ENCODE results near the gene PLCB3. TPM values are rescaled to one million over a fixed set of nuclear protein-coding genes. Genes with fewer than 3 reads are reported as not detected.
A peak's percentile ranks its signal among the peaks of the same experiment; 100 is the strongest.

The PLCB3 gene
- total and polyA plus RNA-seq, 2 of the 13 experiments (the other 11 are each of a cell fraction or from before 2014, with no cell fraction given) = 7.5 to 13.8 TPM

- DNase-seq (ENCODE audit: low spot score) (peak; percentile 93), ATAC-seq (peak; percentile 46), FAIRE-seq (peak; percentile 36)
- in situ Hi-C loops (cut with HindIII; ENCODE audit: extremely low pct_ligation_motif_present, low pct_unique_long_range_greater_than_20kb) = loop anchor here (5.0 kb wide), 1 partner anchor 62 kb away; the partner anchor contains the start of gene CATSPERZ
- whole genome bisulfite sequencing (ENCODE audit: low lambda C conversion rate) = 2% methylated on average over 10 of the region's 58 CpGs
- peak within 1 kb of the TSS; percentile 100 for H3K4me2 ChIP-seq (ENCODE audit: low read depth, low read length)
- no peaks in the 10 kb centered on the region for H4K20me1 ChIP-seq (ENCODE audit: insufficient read depth, low read length)
- H3K9ac ChIP-seq (ENCODE audit: insufficient read depth, low read depth, low read length) = peak within 1 kb of the TSS; percentile 92
- no peak within 1 kb of the TSS for H2AFZ ChIP-seq (ENCODE audit: low read length)
- H3K9me3 ChIP-seq (ENCODE audit: low read length) = no peaks in the 10 kb centered on the region
- BruUV-seq (replicated peaks) = TSS peak; percentile 84
- intact Hi-C loops (cut with micrococcal nuclease; ENCODE audit: unreplicated experiment) = loop anchor here (5.0 kb wide), 1 partner anchor 53 kb away; the partner anchor contains the start of gene STIP1
- CTCF ChIA-PET (ENCODE audit: low intra/inter-chr PET ratio, low total read pairs) = no interaction called here
- H3K4me3 ChIP-seq (replicated peaks in 1 of 3; ENCODE audit: insufficient read depth in 1 of 3, low read depth in 2 of 3, low read length in 3 of 3) = peak within 1 kb of the TSS; percentile 84 to 93 (median 88)
- POLR2A ChIA-PET = interaction anchor here (0.6 to 8.3 kb wide), 20 partner anchors 8 to 91 kb away, joined by 3 to 113 read pairs (median 6); partner anchors contain the start of genes BAD, DNAJC4, ESRRA and MACROD1
- peaks cover 66% of the 10 kb centered on the region for H3K4me1 ChIP-seq (ENCODE audit: insufficient read depth, low read length)
- H3K27me3 ChIP-seq (ENCODE audit: control insufficient read depth in 1 of 2, insufficient read depth in 2 of 2, low read length in 2 of 2) = no peaks in the 10 kb centered on the region; a peak in 1 of 5 replicates
- peak within 1 kb of the TSS; percentile 91 for H3K27ac ChIP-seq (ENCODE audit: extremely low read length, insufficient read depth, low read length)
- H3K79me2 ChIP-seq (ENCODE audit: insufficient read depth, low read length) = peaks cover 18% of the 10 kb centered on the region
- peaks cover 0 to 11% of the 10 kb centered on the region in 2 experiments; a peak in 3 of 5 replicates for H3K36me3 ChIP-seq (replicated peaks in 1 of 2; ENCODE audit: control insufficient read depth in 1 of 2, insufficient read depth in 2 of 2, low read length in 2 of 2)
- 0 out of 2 replicates have a peak, but pooled peaks have one; percentile 3 for TF ChIP-seq ATF3 (CRISPR knock-in tag; IDR thresholded peaks at IDR 0.05)
- TF ChIP-seq NKX3-1 (CRISPR knock-in tag; IDR thresholded peaks at IDR 0.05) = no peak; the same call in 1 of the 2 replicates
- no peak for TF ChIP-seq MTA1 (CRISPR knock-in tag; IDR thresholded peaks at IDR 0.05; ENCODE audit: borderline replicate concordance)
- TF ChIP-seq ZEB1 (IDR thresholded peaks at IDR 0.05; ENCODE audit: insufficient replicate concordance, low read depth) = peak; percentile 55
- no peak for TF ChIP-seq MAFG (CRISPR knock-in tag; IDR thresholded peaks at IDR 0.05)
- peak; percentile 91 for TF ChIP-seq RBFOX2 (IDR thresholded peaks at IDR 0.05; ENCODE audit: low read depth, low read length)
- TF ChIP-seq, protein P1, sequence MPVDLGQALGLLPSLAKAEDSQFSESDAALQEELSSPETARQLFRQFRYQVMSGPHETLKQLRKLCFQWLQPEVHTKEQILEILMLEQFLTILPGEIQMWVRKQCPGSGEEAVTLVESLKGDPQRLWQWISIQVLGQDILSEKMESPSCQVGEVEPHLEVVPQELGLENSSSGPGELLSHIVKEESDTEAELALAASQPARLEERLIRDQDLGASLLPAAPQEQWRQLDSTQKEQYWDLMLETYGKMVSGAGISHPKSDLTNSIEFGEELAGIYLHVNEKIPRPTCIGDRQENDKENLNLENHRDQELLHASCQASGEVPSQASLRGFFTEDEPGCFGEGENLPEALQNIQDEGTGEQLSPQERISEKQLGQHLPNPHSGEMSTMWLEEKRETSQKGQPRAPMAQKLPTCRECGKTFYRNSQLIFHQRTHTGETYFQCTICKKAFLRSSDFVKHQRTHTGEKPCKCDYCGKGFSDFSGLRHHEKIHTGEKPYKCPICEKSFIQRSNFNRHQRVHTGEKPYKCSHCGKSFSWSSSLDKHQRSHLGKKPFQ (CRISPR knock-in tag; IDR thresholded peaks at IDR 0.05; ENCODE audit: insufficient replicate concordance) = peak; percentile 20
- TF ChIP-seq YEATS2 (CRISPR knock-in tag; IDR thresholded peaks at IDR 0.05; ENCODE audit: borderline replicate concordance) = peak; percentile 86; the same call in 1 of the 2 replicates
- no peak for TF ChIP-seq MYNN (CRISPR knock-in tag; IDR thresholded peaks at IDR 0.05; ENCODE audit: low read depth)
- peak; percentile 82 for TF ChIP-seq ZNF451 (CRISPR knock-in tag; IDR thresholded peaks at IDR 0.05)
- no peak for TF ChIP-seq ZNF652 (CRISPR knock-in tag; IDR thresholded peaks at IDR 0.05; ENCODE audit: borderline replicate concordance, low read depth)
- TF ChIP-seq CBX1 (IDR thresholded peaks at IDR 0.05; ENCODE audit: low read depth) = peak; percentile 49
- no peak for TF ChIP-seq XBP1 (CRISPR knock-in tag; IDR thresholded peaks at IDR 0.05)
- 0 out of 2 replicates have a peak, but pooled peaks have one; percentile 60 for TF ChIP-seq NFKB2 (CRISPR knock-in tag; IDR thresholded peaks at IDR 0.05; ENCODE audit: borderline replicate concordance)
- no peak for TF ChIP-seq ZNF550 (CRISPR knock-in tag; IDR thresholded peaks at IDR 0.05; ENCODE audit: borderline replicate concordance)
- TF ChIP-seq, protein P2, sequence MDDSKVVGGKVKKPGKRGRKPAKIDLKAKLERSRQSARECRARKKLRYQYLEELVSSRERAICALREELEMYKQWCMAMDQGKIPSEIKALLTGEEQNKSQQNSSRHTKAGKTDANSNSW (CRISPR knock-in tag; IDR thresholded peaks at IDR 0.05; ENCODE audit: borderline replicate concordance) = no peak
- no peak; the same call in 1 of the 2 replicates for TF ChIP-seq ZNF460 (CRISPR knock-in tag; IDR thresholded peaks at IDR 0.05; ENCODE audit: borderline replicate concordance)
- no peak for TF ChIP-seq ZNF709 (CRISPR knock-in tag; IDR thresholded peaks at IDR 0.05)
- no peak for TF ChIP-seq LCORL (IDR thresholded peaks at IDR 0.05)
- peak; percentile 49; the same call in 1 of the 2 replicates for TF ChIP-seq LCORL (CRISPR knock-in tag; IDR thresholded peaks at IDR 0.05)
- TF ChIP-seq, protein P3, sequence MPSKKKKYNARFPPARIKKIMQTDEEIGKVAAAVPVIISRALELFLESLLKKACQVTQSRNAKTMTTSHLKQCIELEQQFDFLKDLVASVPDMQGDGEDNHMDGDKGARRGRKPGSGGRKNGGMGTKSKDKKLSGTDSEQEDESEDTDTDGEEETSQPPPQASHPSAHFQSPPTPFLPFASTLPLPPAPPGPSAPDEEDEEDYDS (CRISPR knock-in tag; IDR thresholded peaks at IDR 0.05) = peak; percentile 78; the same call in 1 of the 2 replicates
- peak; percentile 89 for TF ChIP-seq ZNF605 (CRISPR knock-in tag; IDR thresholded peaks at IDR 0.05)
Measured at GRCh38 chr11:64240435-64241240, 10.7 kb upstream of the PLCB3 start, which contains the start of gene FKBP2. TSS of gene FKBP2 (plus strand) at chr11:64241095. CDS start at chr11:64242388, 1,293 bp downstream.
